Pancreas (tissue), 10 donors: ENCODE measurements around the gene PKNOX2. TPM values are rescaled to one million over a fixed set of nuclear protein-coding genes. Genes with fewer than 3 reads are reported as not detected.

ENCODE experiments used
- ATAC-seq, 4 donors: fragments of 200-7000 bp; cut with Tn5 transposase; one replicate each; pipeline versions ENCODE4 v1.8.0 to v1.9.1; 2020; ENCODE audit warnings: mild to moderate bottlenecking in 4 of 4, moderate library complexity in 4 of 4
- DNase-seq, 6 donors: peaks; one replicate each; pipeline ENCODE4 v3.0.0-alpha.2; 2020
- FAIRE-seq: peaks from 2 replicates; lab custom pipeline; 2012; peaks lifted over from hg19 to GRCh38; lab: Jason Lieb, UNC
- H3K27ac ChIP-seq, 4 donors: fragments of 200-600 bp; sonication (generic); 1 replicate in 3 of 4; 2 replicates in 1 of 4; pipeline versions ENCODE4 v1.5.0 to v1.8.0; 2020
- H3K27me3 ChIP-seq, 4 donors: fragments of 200-600 bp; one replicate each; pipeline ENCODE4 v1.8.0; 2021
- H3K36me3 ChIP-seq, 3 donors: fragments of 200-600 bp; sonication (generic) in 1 of 3; one replicate each; pipeline versions ENCODE4 v1.5.0 to v1.8.0; 2020 to 2021
- H3K4me1 ChIP-seq, 3 donors: fragments of 200-600 bp; one replicate each; pipeline ENCODE4 v1.8.0; 2021
- H3K4me3 ChIP-seq, 4 donors: fragments of 200-600 bp; sonication (generic) in 2 of 4; one replicate each; pipeline versions ENCODE4 v1.5.0 to v1.8.0; 2020 to 2021
- H3K9me3 ChIP-seq, 4 donors: fragments of 200-600 bp; one replicate each; pipeline ENCODE4 v1.8.0; 2021
- WGBS, 2 donors: extraction: QIAGEN DNeasy Blood & Tissue Kit; methylation state at CpG; one replicate each; pipeline ENCODE4 v1.1.7; 2013; 5-methylcytosine and 5-hydroxymethylcytosine counted together
- intact Hi-C, 3 donors: fragments of 100-400 bp; cut with DNase I; formaldehyde crosslinking; loops; one replicate each; pipeline versions ENCODE4 v1.11.1 to v1.14.2; 2022
- polyA plus RNA-seq, 2 donors: library from polyadenylated mRNA; stranded (reverse); fragments of 200-250 nt; gene quantifications; one replicate each; pipeline ENCODE4 v1.2.3, GENCODE V29; 2013
- total RNA-seq, 6 donors: library from RNA; stranded (reverse); fragmentation: NEBNext Ultra II Directional in 4 of 6; extraction: Animal tissue kit (Norgen Biotek cat#: 25700) in 4 of 6; gene quantifications; one replicate each; pipeline versions ENCODE4 v1.2.1 to v1.2.4, GENCODE V29; 2021 to 2023
- TF ChIP-seq, protein P1 (sequence below), 4 donors: fragments of 200-600 bp; sonication (generic) in 3 of 4; IDR thresholded peaks; one replicate each; pipeline versions ENCODE4 v1.5.0 to v1.8.0; 2021; ENCODE audit warnings: antibody characterized with exemption in 4 of 4
- donor health status: healthy with polysubstance abuse.
- donor health status: DM: no; HTN: no; CAD: no; lungs with moderate emphysema.
- donor health status: DM: no; HTN: no; CAD: no.
- donor health status: control.
- donor health status: control.
- donor health status: Bipolar disorder and iron deficiency.
- donor health status: DM: yes; HTN: yes; CAD: no.
- donor health status: DM: no; HTN: no; CAD: no.
- donor health status: DM: no; HTN: no; CAD: no.
- donor health status: DM: yes; HTN: yes; CAD: no.

Gene PKNOX2
- total and polyA plus RNA-seq, 8 donors = 3.4 to 8.1 (median 5.8) TPM

DNA sequence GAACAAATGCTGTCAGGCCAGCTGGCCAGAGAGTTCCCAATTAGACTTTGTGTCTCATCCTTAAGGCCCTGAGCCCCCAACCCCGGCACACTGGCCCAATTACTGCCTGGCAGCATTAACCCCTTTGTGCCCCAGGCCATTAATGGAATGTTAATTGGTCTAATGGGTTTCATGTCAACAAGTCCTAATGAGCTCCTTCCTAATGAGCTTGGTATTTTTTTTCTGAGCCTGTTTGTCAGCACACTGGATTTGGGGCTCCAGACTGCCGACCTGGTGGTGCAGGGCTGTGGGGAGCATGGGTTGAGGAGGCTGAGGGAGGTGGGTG lies 182.7 kb downstream of the PKNOX2 start:
- no peak overlapping the region for H3K4me3 ChIP-seq
- intact Hi-C loops = loop anchor here in 2 of 3 donors (5.0 to 10.0 kb wide), 2 partner anchors 180 to 392 kb away; partner anchors contain the start of gene CCDC15 (in 1 of the 2)
- FAIRE-seq (no peak), DNase-seq (no peak), ATAC-seq (no peak)
- no peaks in the 10 kb centered on the region for H3K36me3 ChIP-seq
- H3K4me1 ChIP-seq = peaks cover 0 to 4% (median 3%) of the 10 kb centered on the region in 3 donors
- H3K27me3 ChIP-seq = no peaks in the 10 kb centered on the region
- H3K27ac ChIP-seq = no peak overlapping the region
- H3K9me3 ChIP-seq = no peaks in the 10 kb centered on the region
- WGBS, 2 donors = 48 to 66% methylated on average over 2 of the region's 2 CpGs
- TF ChIP-seq, protein P1, sequence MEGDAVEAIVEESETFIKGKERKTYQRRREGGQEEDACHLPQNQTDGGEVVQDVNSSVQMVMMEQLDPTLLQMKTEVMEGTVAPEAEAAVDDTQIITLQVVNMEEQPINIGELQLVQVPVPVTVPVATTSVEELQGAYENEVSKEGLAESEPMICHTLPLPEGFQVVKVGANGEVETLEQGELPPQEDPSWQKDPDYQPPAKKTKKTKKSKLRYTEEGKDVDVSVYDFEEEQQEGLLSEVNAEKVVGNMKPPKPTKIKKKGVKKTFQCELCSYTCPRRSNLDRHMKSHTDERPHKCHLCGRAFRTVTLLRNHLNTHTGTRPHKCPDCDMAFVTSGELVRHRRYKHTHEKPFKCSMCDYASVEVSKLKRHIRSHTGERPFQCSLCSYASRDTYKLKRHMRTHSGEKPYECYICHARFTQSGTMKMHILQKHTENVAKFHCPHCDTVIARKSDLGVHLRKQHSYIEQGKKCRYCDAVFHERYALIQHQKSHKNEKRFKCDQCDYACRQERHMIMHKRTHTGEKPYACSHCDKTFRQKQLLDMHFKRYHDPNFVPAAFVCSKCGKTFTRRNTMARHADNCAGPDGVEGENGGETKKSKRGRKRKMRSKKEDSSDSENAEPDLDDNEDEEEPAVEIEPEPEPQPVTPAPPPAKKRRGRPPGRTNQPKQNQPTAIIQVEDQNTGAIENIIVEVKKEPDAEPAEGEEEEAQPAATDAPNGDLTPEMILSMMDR (IDR thresholded peaks at IDR 0.05) = no peak

DNA sequence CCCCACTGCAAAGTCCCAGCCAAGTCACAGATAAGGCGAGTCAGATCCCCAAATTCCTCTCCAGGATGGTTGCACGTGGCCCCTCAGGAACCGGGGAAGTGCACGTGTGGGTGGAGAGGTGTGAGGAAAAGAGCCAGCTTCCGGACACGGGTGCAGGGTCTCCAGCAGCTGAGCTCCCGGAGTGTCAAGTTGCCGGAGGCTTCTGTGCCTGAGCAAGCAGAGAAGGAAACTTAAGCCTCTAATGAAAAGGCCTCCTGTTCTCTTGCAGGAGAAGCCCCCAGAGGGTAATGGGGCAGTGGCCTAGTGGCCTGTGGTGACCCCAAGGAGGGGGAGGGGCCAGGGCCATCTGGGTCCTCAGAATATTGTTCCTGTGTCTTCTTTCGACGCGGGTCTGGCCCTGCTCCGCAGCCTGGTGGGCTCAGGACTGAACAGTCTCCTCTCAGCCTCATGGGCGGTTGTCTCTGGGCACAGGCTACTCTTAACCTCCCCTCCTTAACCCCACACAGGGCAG lies 183.6 kb downstream of the PKNOX2 start:
- WGBS, 2 donors = 78 to 85% methylated on average over 13 of the region's 13 CpGs
- FAIRE-seq = no peak
- no peak overlapping the region for H3K27ac ChIP-seq

DNA sequence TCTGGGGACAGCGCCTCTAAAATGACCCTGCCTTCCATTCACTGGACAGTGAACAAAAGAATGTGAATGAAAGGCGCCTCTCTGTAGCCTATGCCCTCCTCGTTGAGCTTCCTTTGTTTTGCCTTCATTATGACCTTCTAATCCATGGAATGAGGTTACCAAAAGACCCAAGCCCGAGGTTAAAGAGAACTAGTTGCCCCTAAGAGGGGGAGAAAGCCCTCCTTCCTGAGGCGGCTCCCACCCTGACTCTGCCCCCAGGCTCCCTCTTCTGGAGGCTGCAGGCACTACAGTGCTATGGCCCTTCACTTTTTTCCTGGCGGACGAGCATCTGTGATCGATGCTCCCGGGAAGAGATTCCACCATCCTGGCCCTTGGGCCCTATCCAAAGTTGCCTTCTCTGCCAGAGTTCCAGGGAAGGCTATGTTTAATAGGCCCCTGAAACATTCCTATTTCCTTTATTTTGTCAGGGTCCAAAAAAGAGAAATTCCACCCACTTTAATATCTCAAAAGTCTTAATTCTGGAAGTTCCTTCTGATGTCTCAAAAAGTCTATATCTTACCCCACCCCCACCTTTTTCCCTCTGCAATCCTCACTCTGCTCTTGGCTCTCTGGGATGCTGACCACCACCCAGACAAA lies 184.2 kb downstream of the PKNOX2 start:
- TF ChIP-seq, protein P1 (IDR thresholded peaks at IDR 0.05) = peak; percentile 78 to 90 (median 84)
- H3K27ac ChIP-seq = no peak overlapping the region
- H3K4me3 ChIP-seq = no peak overlapping the region
- H3K9me3 ChIP-seq = no peaks in the 10 kb centered on the region
- no peaks in the 10 kb centered on the region for H3K27me3 ChIP-seq
- DNase-seq = peak in 4 of 6 donors; percentile 23 to 84 (median 60)
- intact Hi-C loops = loop anchor here in 2 of 3 donors (5.0 to 10.0 kb wide), 2 partner anchors 181 to 394 kb away; partner anchors contain the start of gene CCDC15 (in 1 of the 2)
- peak in 3 of 4 donors; percentile 69 to 76 (median 70) for ATAC-seq
- WGBS, 2 donors = 17 to 21% methylated on average over 9 of the region's 9 CpGs
- FAIRE-seq = no peak
- no peaks in the 10 kb centered on the region for H3K36me3 ChIP-seq
- peaks cover 0 to 4% (median 3%) of the 10 kb centered on the region in 3 donors for H3K4me1 ChIP-seq

More for the DNA sequence above, 183.6 kb downstream of the PKNOX2 start:
- intact Hi-C loops = loop anchor here in 2 of 3 donors (5.0 to 10.0 kb wide), 2 partner anchors 181 to 393 kb away; partner anchors contain the start of gene CCDC15 (in 1 of the 2)
- ATAC-seq = no peak
- H3K4me3 ChIP-seq = no peak overlapping the region
- TF ChIP-seq, protein P1 (IDR thresholded peaks at IDR 0.05) = no peak
- no peak for DNase-seq
- H3K27me3 ChIP-seq = no peaks in the 10 kb centered on the region
- H3K4me1 ChIP-seq = peaks cover 0 to 4% (median 3%) of the 10 kb centered on the region in 3 donors
- H3K9me3 ChIP-seq = no peaks in the 10 kb centered on the region
- no peaks in the 10 kb centered on the region for H3K36me3 ChIP-seq

DNA sequence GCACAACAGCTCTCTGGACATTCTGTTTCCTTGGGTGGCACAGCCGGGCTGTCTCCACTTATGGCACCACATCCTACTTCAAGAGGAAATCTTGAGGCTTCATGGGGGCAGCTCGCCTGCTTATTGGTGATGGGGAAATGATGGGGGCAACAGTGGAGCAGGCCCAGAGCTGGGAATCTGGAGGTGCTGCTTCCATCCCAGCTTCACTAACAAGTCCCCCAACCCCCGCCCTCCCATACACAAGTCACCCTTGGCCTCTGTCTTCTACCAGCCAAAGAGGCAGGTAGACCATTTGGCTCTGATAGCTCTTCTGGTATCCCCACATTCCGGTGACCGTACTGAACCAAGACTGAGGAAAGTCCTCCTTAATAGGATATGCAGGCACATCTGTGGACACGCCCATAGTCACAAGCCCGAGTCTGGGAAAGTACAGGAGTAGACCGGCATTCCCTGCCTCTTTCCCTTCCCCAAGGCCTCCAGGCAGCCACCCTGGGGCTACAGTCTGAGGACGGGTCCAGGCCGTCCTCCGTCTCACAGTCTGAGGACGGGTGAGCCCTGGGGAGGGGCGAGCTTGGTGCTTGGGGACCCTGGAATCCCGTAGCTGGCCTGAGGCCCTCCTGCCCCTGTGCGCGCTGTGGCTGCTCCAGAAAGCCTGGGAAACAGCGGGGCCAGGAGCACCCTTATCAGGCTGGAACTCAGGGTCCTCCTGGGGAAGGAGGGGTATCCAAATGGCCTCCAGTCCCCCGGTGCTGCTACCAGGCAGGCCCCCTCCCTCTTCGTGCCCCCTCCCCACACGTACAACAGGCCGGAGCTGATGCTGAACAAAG lies 185.9 kb downstream of the PKNOX2 start:
- WGBS, 2 donors = 89 to 93% methylated on average over 19 to 21 of the region's 21 CpGs
- TF ChIP-seq, protein P1 (IDR thresholded peaks at IDR 0.05) = no peak
- ATAC-seq = no peak
- Histone ChIP-seq H3K4me3 (no peak overlapping the region), H3K4me1 (peaks cover 0 to 3% (median 2%) of the 10 kb centered on the region in 3 donors), H3K36me3 (no peaks in the 10 kb centered on the region), H3K27me3 (no peaks in the 10 kb centered on the region), H3K9me3 (no peaks in the 10 kb centered on the region), H3K27ac (no peak overlapping the region)
- intact Hi-C loops = loop anchor here in 1 of 3 donors (5.0 to 10.0 kb wide), 2 partner anchors 188 to 276 kb away; partner anchors contain the start of gene PKNOX2
- no peak for FAIRE-seq
- DNase-seq = no peak
